GM12878 (cell line): ENCODE measurements around the gene ZFP64. TPM values are rescaled to one million over a fixed set of nuclear protein-coding genes. Genes with fewer than 3 reads are reported as not detected.

Source experiments
- ATAC-seq: fragments of 200-7000 bp; cut with Tn5 transposase; 3 replicates; pipeline ENCODE4 v1.9.1; 2020; ENCODE audit warnings: mild to moderate bottlenecking, moderate library complexity
- BruUV-seq: library from RNA; stranded (reverse); fragments of 400-500 nt; replicated peaks from 2 replicates; lab custom pipeline; 2021; lab: Mats Ljungman, UMichigan
- CTCF ChIA-PET: fragments of 300-600 bp; sonication (Branson Sonifier 250); formaldehyde crosslinking; extraction: SDS; loops from one replicate; lab custom pipeline; 2021; ENCODE audit warnings: inconsistent platforms; lab: Yijun Ruan, JAX
- POLR2A ChIA-PET: fragments of 350-600 bp; formaldehyde crosslinking; extraction: SDS; loops from one replicate; lab custom pipeline; 2021; ENCODE audit warnings: inconsistent platforms; lab: Charles Lee
- RAD21 ChIA-PET: fragments of 300-600 bp; sonication (Branson Sonifier 250); formaldehyde crosslinking; loops from one replicate; lab custom pipeline; 2023; ENCODE audit warnings: antibody characterized with exemption; ENCODE audit not compliant: unreplicated experiment; lab: Charles Lee
- SMC1A ChIA-PET: fragments of 300-600 bp; sonication (Branson Sonifier 250); formaldehyde crosslinking; loops from one replicate; lab custom pipeline; 2023; ENCODE audit not compliant: unreplicated experiment, uncharacterized antibody; lab: Charles Lee
- DNase-seq: peaks from one replicate; pipeline ENCODE4 v3.0.0-alpha.2; 2011; ENCODE audit warnings: low read depth, low spot score
- FAIRE-seq: peaks from 3 replicates; lab custom pipeline; 2011; peaks lifted over from hg19 to GRCh38; lab: Jason Lieb, UNC
- H2AFZ ChIP-seq: 2 replicates; pipeline ENCODE4 v1.6.0; 2011; ENCODE audit warnings: low read depth, low read length, control low read depth; ENCODE audit not compliant: control insufficient read depth
- H3K27ac ChIP-seq: 2 replicates; pipeline ENCODE4 v1.5.1; 2011; ENCODE audit warnings: control low read depth; ENCODE audit not compliant: control insufficient read depth, insufficient read depth
- H3K27me3 ChIP-seq, 2 experiments: replicated peaks in 1 of 2; 2 replicates each; pipeline versions ENCODE4 v1.6.0 to v1.6.1; 2011; ENCODE audit warnings: low read length in 1 of 2; ENCODE audit not compliant: control insufficient read depth in 2 of 2, insufficient read depth in 2 of 2
- H3K36me3 ChIP-seq, 2 experiments: 2 replicates each; pipeline ENCODE4 v1.5.1; 2011; ENCODE audit warnings: low read length in 1 of 2; ENCODE audit not compliant: control insufficient read depth in 2 of 2, insufficient read depth in 2 of 2
- H3K4me1 ChIP-seq: 2 replicates; pipeline ENCODE4 v1.6.1; 2011; ENCODE audit warnings: mild to moderate bottlenecking, low read length, moderate library complexity, mixed read lengths; ENCODE audit not compliant: control insufficient read depth, insufficient read depth
- H3K4me2 ChIP-seq: 2 replicates; pipeline ENCODE4 v1.6.0; 2011; ENCODE audit warnings: control low read depth; ENCODE audit not compliant: control insufficient read depth, insufficient read depth
- H3K4me3 ChIP-seq: fragments of 200-600 bp; sonication (generic); 2 replicates; pipeline ENCODE4 v1.5.1; 2016
- H3K79me2 ChIP-seq: 2 replicates; pipeline ENCODE4 v1.6.0; 2011; ENCODE audit warnings: low read length; ENCODE audit not compliant: control insufficient read depth, insufficient read depth
- H3K9ac ChIP-seq: 2 replicates; pipeline ENCODE4 v1.8.0; 2011; ENCODE audit warnings: low read length, control low read depth, mixed read lengths; ENCODE audit not compliant: control insufficient read depth, insufficient read depth
- H3K9me3 ChIP-seq: replicated peaks from 3 replicates; pipeline ENCODE4 v1.5.1; 2011; ENCODE audit warnings: mild to moderate bottlenecking, low read length; ENCODE audit not compliant: control insufficient read depth, insufficient read depth
- H4K20me1 ChIP-seq: 2 replicates; pipeline ENCODE4 v1.6.0; 2011; ENCODE audit not compliant: control insufficient read depth, insufficient read depth
- HDAC2 ChIP-seq: fragments of 200-600 bp; sonication (generic); IDR thresholded peaks from 2 replicates; pipeline ENCODE4 v1.6.1; 2017
- ZZZ3 ChIP-seq: IDR thresholded peaks from 2 replicates; pipeline ENCODE4 v1.6.1; 2011; ENCODE audit warnings: low read depth; ENCODE audit not compliant: control insufficient read depth, insufficient read length
- WGBS: methylation state at CpG from one replicate; pipeline ENCODE4 v1.1.6; 2016; ENCODE audit warnings: low lambda C conversion rate; ENCODE audit not compliant: insufficient replicate concordance, insufficient coverage; ENCODE audit errors: missing lambda C conversion rate; 5-methylcytosine and 5-hydroxymethylcytosine counted together
- in situ Hi-C: fragments of 300-500 bp; cut with MboI; formaldehyde crosslinking; loops from 9 replicates; pipeline ENCODE4 v1.14.3; 2018; ENCODE audit warnings: mixed read lengths
- intact Hi-C: fragments of 100-400 bp; cut with micrococcal nuclease; formaldehyde crosslinking; loops from one replicate; pipeline ENCODE4 v1.14.2; 2022; ENCODE audit not compliant: unreplicated experiment
- polyA plus RNA-seq, 11 experiments: library from polyadenylated mRNA; depleted of rRNA in 4 of 11; unstranded in 6 of 11; stranded (reverse) in 5 of 11; fragments of >200 nt; fragmentation: Nextera tagmentation in 4 of 11; fragmentation: Illumina TruSeq in 1 of 11; extraction: Ambion mirVana in 4 of 11; extraction: Trizol in 1 of 11; gene quantifications; 1 replicate in 1 of 11; 2 replicates in 10 of 11; pipeline versions ENCODE4 v1.2.1 to v1.2.3, GENCODE V29; 2011 to 2016; ENCODE audit warnings: inconsistent platforms in 2 of 11, missing spikeins in 2 of 11, low read depth in 1 of 11
- total RNA-seq, 4 experiments: library from RNA; depleted of rRNA in 3 of 4; stranded (reverse); fragments of >200 nt in 3 of 4; fragmentation: Illumina TruSeq in 1 of 4; extraction: Trizol in 1 of 4; gene quantifications; 2 replicates each; pipeline versions ENCODE4 v1.2.1 to v1.2.3, GENCODE V29; 2013 to 2021
- TF ChIP-seq, protein P1 (sequence below): IDR thresholded peaks from 2 replicates; pipeline ENCODE4 v1.6.1; 2012; ENCODE audit warnings: low read depth, low read length, improper control_type of control experiment
- TF ChIP-seq, protein P2 (sequence below): fragments of 450-650 bp; IDR thresholded peaks from 2 replicates; pipeline ENCODE4 v1.6.1; 2018; ENCODE audit warnings: mild to moderate bottlenecking, low read depth, moderate library complexity; ENCODE audit not compliant: partially characterized antibody

The ZFP64 gene
- total and polyA plus RNA-seq, 10 of the 15 experiments (the other 5 are each of a cell fraction or from before 2014, with no cell fraction given) = 2.3 to 21.8 (median 11.8) TPM

DNA sequence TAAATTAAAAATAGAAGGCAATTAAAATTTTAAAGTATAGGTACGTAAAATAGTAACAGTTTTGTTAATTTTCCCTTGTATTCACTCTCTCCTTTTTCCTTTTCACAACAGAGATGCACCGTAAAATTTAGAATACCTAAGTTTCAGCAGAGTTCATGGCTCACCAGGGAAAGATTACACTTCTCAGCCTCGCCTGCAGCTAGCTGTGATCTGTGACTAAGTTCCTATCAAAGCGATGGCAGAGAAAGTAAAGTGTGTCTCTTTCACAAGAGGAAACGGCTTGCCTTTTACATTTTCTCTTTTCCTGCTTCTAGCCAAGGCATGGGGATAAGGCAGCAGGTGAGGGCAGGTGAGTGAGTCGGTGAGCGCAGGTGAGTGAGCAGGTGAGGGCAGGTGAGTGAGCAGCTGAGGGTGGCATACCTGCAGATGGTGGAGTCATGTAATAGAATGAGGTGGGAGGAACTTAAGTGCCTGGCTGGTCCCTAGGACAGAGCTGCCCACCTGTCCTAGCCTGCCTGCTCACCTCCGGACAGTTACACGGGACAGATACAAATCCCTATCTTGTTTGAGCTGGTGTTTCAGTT lies 30.9 kb downstream of the ZFP64 start:
- ChIA-PET POLR2A (no interaction called here), CTCF (no interaction called here), RAD21 (no interaction called here), SMC1A (interaction anchor here (1.3 to 1.6 kb wide), 2 partner anchors 18 to 70 kb away, joined by 3 to 5 read pairs; no protein-coding TSS in a partner anchor)
- Histone ChIP-seq H3K4me2 (no peak overlapping the region), H3K36me3 (peaks cover 8 to 25% of the 10 kb centered on the region in 2 experiments), H3K4me3 (no peak overlapping the region), H3K27me3 (no peaks in the 10 kb centered on the region), H3K9ac (no peak overlapping the region), H3K9me3 (peaks cover 8% of the 10 kb centered on the region; the same call in 2 of the 3 replicates), H2AFZ (no peak overlapping the region), H4K20me1 (no peaks in the 10 kb centered on the region), H3K79me2 (no peaks in the 10 kb centered on the region), H3K4me1 (no peaks in the 10 kb centered on the region), H3K27ac (no peak overlapping the region)
- in situ Hi-C loops (loop anchor here (25.0 kb wide), 1 partner anchor 748 kb away; no protein-coding TSS in a partner anchor), intact Hi-C loops (no loop called here)
- no TSS peak for BruUV-seq
- ATAC-seq = no peak
- WGBS = 73% methylated on average over 9 of the region's 9 CpGs
- FAIRE-seq = no peak
- TF ChIP-seq, protein P1, sequence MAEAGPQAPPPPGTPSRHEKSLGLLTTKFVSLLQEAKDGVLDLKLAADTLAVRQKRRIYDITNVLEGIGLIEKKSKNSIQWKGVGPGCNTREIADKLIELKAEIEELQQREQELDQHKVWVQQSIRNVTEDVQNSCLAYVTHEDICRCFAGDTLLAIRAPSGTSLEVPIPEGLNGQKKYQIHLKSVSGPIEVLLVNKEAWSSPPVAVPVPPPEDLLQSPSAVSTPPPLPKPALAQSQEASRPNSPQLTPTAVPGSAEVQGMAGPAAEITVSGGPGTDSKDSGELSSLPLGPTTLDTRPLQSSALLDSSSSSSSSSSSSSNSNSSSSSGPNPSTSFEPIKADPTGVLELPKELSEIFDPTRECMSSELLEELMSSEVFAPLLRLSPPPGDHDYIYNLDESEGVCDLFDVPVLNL = no peak
- TF ChIP-seq, protein P2, sequence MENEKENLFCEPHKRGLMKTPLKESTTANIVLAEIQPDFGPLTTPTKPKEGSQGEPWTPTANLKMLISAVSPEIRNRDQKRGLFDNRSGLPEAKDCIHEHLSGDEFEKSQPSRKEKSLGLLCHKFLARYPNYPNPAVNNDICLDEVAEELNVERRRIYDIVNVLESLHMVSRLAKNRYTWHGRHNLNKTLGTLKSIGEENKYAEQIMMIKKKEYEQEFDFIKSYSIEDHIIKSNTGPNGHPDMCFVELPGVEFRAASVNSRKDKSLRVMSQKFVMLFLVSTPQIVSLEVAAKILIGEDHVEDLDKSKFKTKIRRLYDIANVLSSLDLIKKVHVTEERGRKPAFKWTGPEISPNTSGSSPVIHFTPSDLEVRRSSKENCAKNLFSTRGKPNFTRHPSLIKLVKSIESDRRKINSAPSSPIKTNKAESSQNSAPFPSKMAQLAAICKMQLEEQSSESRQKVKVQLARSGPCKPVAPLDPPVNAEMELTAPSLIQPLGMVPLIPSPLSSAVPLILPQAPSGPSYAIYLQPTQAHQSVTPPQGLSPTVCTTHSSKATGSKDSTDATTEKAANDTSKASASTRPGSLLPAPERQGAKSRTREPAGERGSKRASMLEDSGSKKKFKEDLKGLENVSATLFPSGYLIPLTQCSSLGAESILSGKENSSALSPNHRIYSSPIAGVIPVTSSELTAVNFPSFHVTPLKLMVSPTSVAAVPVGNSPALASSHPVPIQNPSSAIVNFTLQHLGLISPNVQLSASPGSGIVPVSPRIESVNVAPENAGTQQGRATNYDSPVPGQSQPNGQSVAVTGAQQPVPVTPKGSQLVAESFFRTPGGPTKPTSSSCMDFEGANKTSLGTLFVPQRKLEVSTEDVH = no peak
- TF ChIP-seq ZZZ3 (no peak), HDAC2 (no peak)
- no peak for DNase-seq
